Measurements from ENCODE around the gene HECTD1. TPM values are rescaled to one million over a fixed set of nuclear protein-coding genes. Genes with fewer than 3 reads are reported as not detected.

HECTD1 gene
- total RNA-seq, 4 donors from 2014 or later, result 222 to 294 (median 244) TPM

DNA sequence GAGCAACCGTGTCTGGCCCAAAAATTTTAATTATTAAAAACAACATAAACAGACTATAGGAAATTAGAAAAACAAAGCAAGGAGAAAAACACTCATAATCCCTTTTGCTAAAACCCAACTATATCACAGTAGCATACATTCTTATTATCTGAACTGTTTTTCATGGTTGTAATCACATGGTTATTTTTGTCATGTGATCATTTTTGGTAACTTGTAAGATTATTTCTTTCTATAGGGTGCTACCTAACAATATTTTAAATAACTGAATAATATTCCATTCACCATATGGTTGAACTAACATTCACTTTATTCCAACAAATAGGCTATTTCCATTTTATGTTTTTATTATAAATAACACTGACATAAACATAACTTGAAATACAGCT is 23.0 kb upstream of the HECTD1 start:
- TF ChIP-seq, protein P1, sequence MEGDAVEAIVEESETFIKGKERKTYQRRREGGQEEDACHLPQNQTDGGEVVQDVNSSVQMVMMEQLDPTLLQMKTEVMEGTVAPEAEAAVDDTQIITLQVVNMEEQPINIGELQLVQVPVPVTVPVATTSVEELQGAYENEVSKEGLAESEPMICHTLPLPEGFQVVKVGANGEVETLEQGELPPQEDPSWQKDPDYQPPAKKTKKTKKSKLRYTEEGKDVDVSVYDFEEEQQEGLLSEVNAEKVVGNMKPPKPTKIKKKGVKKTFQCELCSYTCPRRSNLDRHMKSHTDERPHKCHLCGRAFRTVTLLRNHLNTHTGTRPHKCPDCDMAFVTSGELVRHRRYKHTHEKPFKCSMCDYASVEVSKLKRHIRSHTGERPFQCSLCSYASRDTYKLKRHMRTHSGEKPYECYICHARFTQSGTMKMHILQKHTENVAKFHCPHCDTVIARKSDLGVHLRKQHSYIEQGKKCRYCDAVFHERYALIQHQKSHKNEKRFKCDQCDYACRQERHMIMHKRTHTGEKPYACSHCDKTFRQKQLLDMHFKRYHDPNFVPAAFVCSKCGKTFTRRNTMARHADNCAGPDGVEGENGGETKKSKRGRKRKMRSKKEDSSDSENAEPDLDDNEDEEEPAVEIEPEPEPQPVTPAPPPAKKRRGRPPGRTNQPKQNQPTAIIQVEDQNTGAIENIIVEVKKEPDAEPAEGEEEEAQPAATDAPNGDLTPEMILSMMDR (IDR thresholded peaks at IDR 0.05; ENCODE audit: low read depth), result no peak

DNA sequence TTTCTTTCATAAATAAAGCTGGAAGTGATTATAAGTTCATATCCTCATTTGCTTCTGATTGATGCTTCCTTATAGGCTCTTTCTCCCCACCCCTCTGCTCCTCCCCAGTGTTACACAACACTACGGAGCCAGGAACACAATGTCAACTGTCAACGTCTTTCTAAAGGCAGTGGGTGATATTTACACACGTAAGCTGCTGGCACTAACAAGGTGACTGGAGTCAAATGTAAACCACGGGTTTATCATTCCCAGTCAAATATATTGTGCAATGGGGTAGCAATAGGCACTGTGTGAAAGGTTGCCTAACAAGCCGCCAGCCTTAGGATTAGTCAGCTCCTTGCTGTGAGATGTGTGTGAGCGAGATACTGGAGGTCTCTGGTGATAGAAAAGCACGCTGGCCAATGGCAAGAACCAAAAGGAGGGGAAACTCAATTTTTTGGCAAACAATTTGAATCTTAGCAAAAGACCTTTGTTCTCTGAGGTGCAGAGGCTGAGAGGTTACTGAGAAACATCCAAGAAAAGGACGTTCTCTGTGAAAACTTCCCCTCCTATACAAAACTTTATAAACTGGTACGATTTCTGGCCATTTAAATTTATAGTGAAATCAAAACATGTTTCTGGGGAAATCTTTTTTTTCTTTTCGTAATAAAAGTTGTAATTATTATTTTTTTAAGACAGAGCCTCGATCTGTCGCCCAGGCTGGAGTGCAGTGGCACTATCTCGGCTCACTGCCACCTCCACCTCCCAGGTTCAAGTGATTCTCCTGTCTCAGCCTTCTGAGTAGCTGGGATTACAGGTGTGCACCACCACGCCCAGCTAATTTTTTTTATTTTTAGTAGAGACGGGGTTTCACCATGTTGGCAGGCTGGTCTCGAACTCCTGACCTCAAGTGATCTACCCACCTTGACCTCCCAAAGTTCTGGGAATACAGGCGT is 22.3 kb upstream of the HECTD1 start:
- TF ChIP-seq, protein P1 (IDR thresholded peaks at IDR 0.05; ENCODE audit: low read depth), result no peak

DNA sequence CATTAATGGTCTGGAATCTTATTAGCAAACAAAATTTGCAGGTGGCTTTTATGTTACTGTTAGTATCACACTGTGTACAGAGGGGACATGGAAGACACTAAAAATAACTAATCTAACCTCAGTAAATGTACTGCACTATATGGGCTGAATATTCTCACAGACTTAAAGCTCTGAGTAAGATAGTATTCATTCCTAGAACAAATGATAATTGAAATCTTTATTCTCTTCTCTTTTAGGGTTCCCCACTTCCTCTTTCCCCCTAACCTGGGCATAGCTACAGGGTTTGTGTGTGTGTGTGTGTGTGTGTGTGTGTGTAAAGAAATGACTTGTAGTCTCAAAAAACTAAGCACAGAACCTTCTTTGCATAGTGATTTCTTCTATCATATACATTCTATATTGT is 21.4 kb upstream of the HECTD1 start:
- TF ChIP-seq, protein P1 (IDR thresholded peaks at IDR 0.05; ENCODE audit: low read depth), result no peak

DNA sequence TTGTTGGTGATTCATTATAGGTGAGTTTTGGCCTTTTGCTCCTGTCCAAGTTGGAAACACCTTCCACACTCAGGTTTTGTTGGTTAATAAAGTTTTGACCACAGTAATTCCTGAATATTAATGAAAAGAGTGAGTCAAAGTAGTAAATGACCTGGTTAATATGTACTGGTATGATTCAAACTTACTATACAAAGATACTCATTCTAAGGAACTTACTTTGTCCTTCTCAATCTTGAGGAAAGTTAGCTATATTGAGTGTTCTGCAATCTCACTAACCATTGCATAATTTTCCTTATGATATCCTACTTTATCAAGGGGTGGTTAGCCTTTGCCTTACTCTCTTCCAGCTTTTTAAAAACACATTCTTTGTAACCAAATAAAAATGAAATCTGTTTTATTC is 20.9 kb upstream of the HECTD1 start:
- TF ChIP-seq, protein P1 (IDR thresholded peaks at IDR 0.05; ENCODE audit: low read depth), result no peak

DNA sequence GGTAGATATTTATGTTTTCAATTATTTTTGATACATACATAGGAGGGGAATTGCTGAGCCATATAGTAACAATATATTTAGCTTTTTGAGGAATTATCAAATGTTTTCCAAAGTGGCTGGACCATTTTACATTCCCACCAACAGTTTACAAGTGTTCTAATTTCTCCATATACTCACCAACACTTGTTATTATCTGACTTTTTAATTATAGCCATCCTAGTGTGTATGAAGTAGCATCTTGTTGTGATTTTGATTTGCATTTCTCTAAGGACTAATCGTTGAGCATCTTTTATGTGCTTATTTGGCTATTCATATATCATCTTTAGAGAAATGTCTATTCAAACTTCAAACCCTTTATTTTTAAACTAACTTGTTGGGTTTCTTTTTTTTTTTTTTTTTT is 17.2 kb upstream of the HECTD1 start:
- TF ChIP-seq, protein P1 (IDR thresholded peaks at IDR 0.05; ENCODE audit: low read depth), result no peak

DNA sequence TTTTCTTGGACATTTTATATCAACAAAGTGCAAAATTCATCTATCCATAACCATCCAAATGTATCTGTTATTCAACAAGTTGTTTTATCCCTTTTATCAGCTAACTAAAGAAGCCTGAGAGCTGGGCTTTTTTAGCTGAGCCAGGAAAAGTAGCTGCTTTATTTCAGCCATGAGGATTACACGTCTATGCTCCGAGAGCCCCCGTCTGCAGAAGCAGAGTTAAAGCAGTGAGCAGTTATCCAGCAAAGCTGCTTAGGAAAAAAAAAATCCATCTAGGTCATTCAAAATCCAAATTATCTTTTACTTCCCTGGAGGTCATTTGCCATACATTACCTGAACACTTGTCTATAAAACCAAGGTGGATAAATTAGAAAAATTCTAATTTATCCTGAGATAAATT is 15.7 kb upstream of the HECTD1 start:
- TF ChIP-seq, protein P1 (IDR thresholded peaks at IDR 0.05; ENCODE audit: low read depth), result no peak

DNA sequence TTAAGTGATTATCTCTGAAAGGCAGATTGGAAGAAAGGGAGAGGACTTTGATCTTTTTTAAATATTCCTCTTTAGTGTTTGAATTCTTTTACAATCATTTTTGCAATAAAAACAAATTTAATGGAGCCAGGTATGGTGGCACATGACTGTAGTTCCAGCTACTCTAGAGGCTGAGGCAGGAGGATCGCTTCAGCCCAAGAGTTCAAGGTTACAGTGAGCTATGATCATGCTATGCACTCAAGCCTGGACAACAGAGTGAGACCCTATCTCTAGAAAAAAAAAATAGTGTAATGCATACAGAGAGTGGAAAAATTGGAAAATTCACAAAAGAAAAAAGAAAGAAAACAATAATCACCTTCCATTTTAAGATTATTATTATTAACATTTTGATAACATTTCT is 15.2 kb upstream of the HECTD1 start:
- TF ChIP-seq, protein P1 (IDR thresholded peaks at IDR 0.05; ENCODE audit: low read depth), result no peak

Measured in subcutaneous adipose tissue (tissue), 4 donors.